ENCODE results near the gene PDXDC1.
A peak's percentile ranks its signal among the peaks of the same experiment; 100 is the strongest.
"Not testable (repeated sequence)": the region's sequence is repeated elsewhere in the genome, so short reads cannot be mapped to it uniquely, and the experiment has no call there.

Gene PDXDC1

GRCh38 chr16:15076161-15076560 is 101.3 kb downstream of the PDXDC1 start:
- DNase-seq, result not testable (repeated sequence)

GRCh38 chr16:15080883-15081282 is 106.1 kb downstream of the PDXDC1 start:
- DNase-seq, result not testable (repeated sequence)

GRCh38 chr16:15082788-15083187 is 108.0 kb downstream of the PDXDC1 start:
- DNase-seq, result not testable (repeated sequence)

- not testable (repeated sequence) for DNase-seq
These were observed 115.9 kb downstream of the PDXDC1 start for GRCh38 chr16:15090663-15091269.

- DNase-seq, result not testable (repeated sequence)
These were observed 118.7 kb downstream of the PDXDC1 start for GRCh38 chr16:15093571-15093954.

GRCh38 chr16:15093955-15094827 is 119.4 kb downstream of the PDXDC1 start, which contains the start of gene RRN3:
Gene RRN3 (minus strand): TSS chr16:15094272. CDS start chr16:15094233, 39 bp downstream.
- peak; percentile 97 for DNase-seq

- not testable (repeated sequence) for DNase-seq
These were observed 121.8 kb downstream of the PDXDC1 start for GRCh38 chr16:15096583-15096972.

- not testable (repeated sequence) for DNase-seq
These were observed 124.6 kb downstream of the PDXDC1 start for GRCh38 chr16:15099366-15099909.

- not testable (repeated sequence) for DNase-seq
These were observed 125.7 kb downstream of the PDXDC1 start for GRCh38 chr16:15100372-15100987.

- not testable (repeated sequence) for DNase-seq
These were observed 153.0 kb downstream of the PDXDC1 start for GRCh38 chr16:15127641-15128425.

GRCh38 chr16:15130256-15130932 is 155.6 kb downstream of the PDXDC1 start:
- DNase-seq, result not testable (repeated sequence)

- not testable (repeated sequence) for DNase-seq
These were observed 156.3 kb downstream of the PDXDC1 start for GRCh38 chr16:15130943-15131700.

GRCh38 chr16:15132719-15133428 is 158.0 kb downstream of the PDXDC1 start:
- not testable (repeated sequence) for DNase-seq

GRCh38 chr16:15133554-15133953 is 158.7 kb downstream of the PDXDC1 start:
- not testable (repeated sequence) for DNase-seq

- not testable (repeated sequence) for DNase-seq
These were observed 160.1 kb downstream of the PDXDC1 start for GRCh38 chr16:15134752-15135482.

GRCh38 chr16:15135483-15136360 is 160.9 kb downstream of the PDXDC1 start:
- DNase-seq, result not testable (repeated sequence)

- DNase-seq, result not testable (repeated sequence)
These were observed 162.7 kb downstream of the PDXDC1 start for GRCh38 chr16:15137514-15137913.

All from NCI-H69 (cell line).